Measurements from ENCODE around the gene PLCD1. TPM values are rescaled to one million over a fixed set of nuclear protein-coding genes. Genes with fewer than 3 reads are reported as not detected.

The PLCD1 gene
- total and polyA plus RNA-seq, 2 of the 8 experiments (the other 6 are each of a cell fraction or from before 2014, with no cell fraction given), result 15.3 to 19.2 TPM

DNA sequence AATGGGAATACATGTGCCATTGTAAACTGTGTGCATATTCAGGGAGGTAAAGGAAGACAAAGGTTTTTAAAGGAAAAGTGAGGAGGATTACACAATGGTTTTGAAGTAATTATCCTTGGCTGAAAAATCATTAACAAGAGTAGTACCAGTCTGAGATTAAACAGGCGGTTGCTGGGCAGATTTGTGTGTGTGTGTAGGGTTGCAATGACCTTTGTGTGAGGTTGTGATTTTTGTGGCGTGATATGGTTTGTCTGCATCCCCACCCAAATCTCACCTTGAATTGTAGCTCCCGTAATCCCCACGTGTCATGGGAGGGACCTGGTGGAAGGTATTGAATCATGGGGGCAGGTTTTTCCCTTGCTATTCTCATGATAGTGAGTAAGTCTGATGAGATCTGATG is 16.6 kb upstream of the PLCD1 start:
- no peaks in the 10 kb centered on the region for H4K20me1 ChIP-seq (replicated peaks in 1 of 2; ENCODE audit: control insufficient read depth in 1 of 2, insufficient read depth in 2 of 2, low read length in 2 of 2)
- no peak overlapping the region for H3K9ac ChIP-seq (replicated peaks in 1 of 4; ENCODE audit: extremely low read depth in 1 of 4, low read depth in 3 of 4, low read length in 3 of 4)
- no peaks in the 10 kb centered on the region for H3K79me1 ChIP-seq (ENCODE audit: low read depth, low read length)
- no peak overlapping the region for H2AK5ac ChIP-seq (ENCODE audit: low read depth, low read length)
- no peaks in the 10 kb centered on the region for H3K79me2 ChIP-seq (ENCODE audit: control insufficient read depth in 1 of 2, insufficient read depth in 2 of 2, low read length in 2 of 2)
- no peak overlapping the region for H3K56ac ChIP-seq (replicated peaks; ENCODE audit: insufficient read length, low read depth, low read length)
- ChIA-PET POLR2A (ENCODE audit: partially characterized antibody) (no interaction called here), CTCF (ENCODE audit: partially characterized antibody) (interaction anchor here (1.3 kb wide), 1 partner anchor 44 kb away, joined by 3 read pairs; no protein-coding TSS in a partner anchor)
- no peak overlapping the region for H3K4ac ChIP-seq (replicated peaks; ENCODE audit: insufficient read length, low read depth, low read length)
- DNase-seq (ENCODE audit: low read depth in 1 of 2, low spot score in 2 of 2), result no peak
- H3K27ac ChIP-seq (ENCODE audit: low read depth, low read length), result no peak overlapping the region
- no peak overlapping the region for H2BK20ac ChIP-seq (ENCODE audit: low read length)
- H2BK15ac ChIP-seq (ENCODE audit: low read length), result no peak overlapping the region
- peaks cover 0 to under 1% of the 10 kb centered on the region in 2 experiments; a peak in 1 of 4 replicates for H3K9me3 ChIP-seq (ENCODE audit: insufficient read depth in 2 of 2, low read depth in 1 of 2, low read length in 1 of 2)
- H2AFZ ChIP-seq (ENCODE audit: low read length), result no peak overlapping the region
- no peaks in the 10 kb centered on the region for H3K4me1 ChIP-seq (replicated peaks in 1 of 4; ENCODE audit: control insufficient read depth in 3 of 4, insufficient read depth in 4 of 4, low read length in 3 of 4)
- WGBS, 2 experiments (ENCODE audit: extremely low coverage in 1 of 2, insufficient coverage in 1 of 2, insufficient read length in 1 of 2, insufficient replicate concordance in 2 of 2, low coverage in 1 of 2, low lambda C conversion rate in 2 of 2, missing lambda C conversion rate in 1 of 2), result 93% methylated on average over 4 of the region's 4 CpGs; no CpG with 5 or more reads in 1 of the 2 experiments
- no peak overlapping the region for H3K18ac ChIP-seq (ENCODE audit: extremely low read depth, low read length)
- FAIRE-seq, result no peak
- no peak overlapping the region for H2BK120ac ChIP-seq (replicated peaks; ENCODE audit: low read depth, low read length)
- H2BK5ac ChIP-seq (ENCODE audit: low read depth, low read length), result no peak overlapping the region
- no peak overlapping the region for H4K8ac ChIP-seq (ENCODE audit: extremely low read depth, insufficient read depth, low read length)
- H3K23ac ChIP-seq (ENCODE audit: insufficient read length), result no peak overlapping the region
- H3K36me3 ChIP-seq (ENCODE audit: control insufficient read depth in 2 of 4, insufficient read depth in 4 of 4, low read length in 3 of 4), result no peaks in the 10 kb centered on the region
- no peaks in the 10 kb centered on the region; a peak in 1 of 7 replicates for H3K27me3 ChIP-seq (replicated peaks in 1 of 4; ENCODE audit: control insufficient read depth in 3 of 4, extremely low read depth in 1 of 4, insufficient read depth in 3 of 4, low read length in 3 of 4)
- no peak overlapping the region for H3K4me2 ChIP-seq (ENCODE audit: insufficient read depth in 1 of 2, low read depth in 2 of 2, low read length in 2 of 2)
- H3K23me2 ChIP-seq (ENCODE audit: low read depth, low read length), result no peaks in the 10 kb centered on the region
- H4K91ac ChIP-seq (replicated peaks; ENCODE audit: insufficient read length, low read length), result no peak overlapping the region
- H3K14ac ChIP-seq (ENCODE audit: insufficient read length), result no peak overlapping the region
- H4K5ac ChIP-seq (ENCODE audit: insufficient read length, low read depth, low read length), result no peak overlapping the region
- no peak overlapping the region for H2BK12ac ChIP-seq (ENCODE audit: low read depth, low read length)
- no peak overlapping the region for H3K4me3 ChIP-seq (ENCODE audit: extremely low read depth in 1 of 4, insufficient read depth in 2 of 4, low read depth in 3 of 4, low read length in 4 of 4)
- no peak for TF ChIP-seq RBBP5 (IDR thresholded peaks at IDR 0.05; ENCODE audit: borderline replicate concordance, low read depth, low read length)
- TF ChIP-seq, protein P1, sequence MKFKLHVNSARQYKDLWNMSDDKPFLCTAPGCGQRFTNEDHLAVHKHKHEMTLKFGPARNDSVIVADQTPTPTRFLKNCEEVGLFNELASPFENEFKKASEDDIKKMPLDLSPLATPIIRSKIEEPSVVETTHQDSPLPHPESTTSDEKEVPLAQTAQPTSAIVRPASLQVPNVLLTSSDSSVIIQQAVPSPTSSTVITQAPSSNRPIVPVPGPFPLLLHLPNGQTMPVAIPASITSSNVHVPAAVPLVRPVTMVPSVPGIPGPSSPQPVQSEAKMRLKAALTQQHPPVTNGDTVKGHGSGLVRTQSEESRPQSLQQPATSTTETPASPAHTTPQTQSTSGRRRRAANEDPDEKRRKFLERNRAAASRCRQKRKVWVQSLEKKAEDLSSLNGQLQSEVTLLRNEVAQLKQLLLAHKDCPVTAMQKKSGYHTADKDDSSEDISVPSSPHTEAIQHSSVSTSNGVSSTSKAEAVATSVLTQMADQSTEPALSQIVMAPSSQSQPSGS (IDR thresholded peaks at IDR 0.05; ENCODE audit: low read length), result no peak
- no peak for TF ChIP-seq SIN3A (conservative IDR thresholded peaks at IDR 0.05 in 1 of 2, IDR thresholded peaks at IDR 0.05 in 1 of 2; ENCODE audit: low read depth in 1 of 2, low read length in 2 of 2)
- TF ChIP-seq, protein P2, sequence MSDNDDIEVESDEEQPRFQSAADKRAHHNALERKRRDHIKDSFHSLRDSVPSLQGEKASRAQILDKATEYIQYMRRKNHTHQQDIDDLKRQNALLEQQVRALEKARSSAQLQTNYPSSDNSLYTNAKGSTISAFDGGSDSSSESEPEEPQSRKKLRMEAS (IDR thresholded peaks at IDR 0.05), result no peak
- no peak for TF ChIP-seq TAF1 (IDR thresholded peaks at IDR 0.05; ENCODE audit: low read depth, low read length)
- no peak for TF ChIP-seq JUN (IDR thresholded peaks at IDR 0.05; ENCODE audit: low read depth, low read length)
- TF ChIP-seq EZH2 (IDR thresholded peaks at IDR 0.05; ENCODE audit: low read depth, low read length, severe bottlenecking), result no peak
- no peak for TF ChIP-seq CTBP2 (IDR thresholded peaks at IDR 0.05; ENCODE audit: borderline replicate concordance, insufficient read depth, insufficient read length, low read length)
- no peak for TF ChIP-seq ASH2L (IDR thresholded peaks at IDR 0.05; ENCODE audit: low read length)
- no peak for TF ChIP-seq RXRA (IDR thresholded peaks at IDR 0.05; ENCODE audit: insufficient read depth, low read depth, low read length)
- no peak for TF ChIP-seq POLR2A (IDR thresholded peaks at IDR 0.05; ENCODE audit: control extremely low read depth in 1 of 2, low read depth in 2 of 2, low read length in 2 of 2)
- no peak for TF ChIP-seq CEBPB (IDR thresholded peaks at IDR 0.05; ENCODE audit: low read depth, low read length)
